GM12873 (cell line): ENCODE measurements around the gene OR52B6.

Experiments
- CTCF ChIP-seq: IDR thresholded peaks from 2 replicates; pipeline ENCODE4 v1.5.1; 2012; ENCODE audit warnings: low read depth, mild to moderate bottlenecking, moderate library complexity, low read length, control low read depth; ENCODE audit not compliant: insufficient read depth; ENCODE audit errors: missing control alignments

Gene OR52B6

GRCh38 chr11:5548440-5548839, 32.2 kb upstream of the OR52B6 start, which contains the start of gene OR52H1:
Gene OR52H1, minus strand, starts transcription at chr11:5548540. Its CDS starts 3,035 bp downstream, at chr11:5545505.
- TF ChIP-seq CTCF = no peak

DNA sequence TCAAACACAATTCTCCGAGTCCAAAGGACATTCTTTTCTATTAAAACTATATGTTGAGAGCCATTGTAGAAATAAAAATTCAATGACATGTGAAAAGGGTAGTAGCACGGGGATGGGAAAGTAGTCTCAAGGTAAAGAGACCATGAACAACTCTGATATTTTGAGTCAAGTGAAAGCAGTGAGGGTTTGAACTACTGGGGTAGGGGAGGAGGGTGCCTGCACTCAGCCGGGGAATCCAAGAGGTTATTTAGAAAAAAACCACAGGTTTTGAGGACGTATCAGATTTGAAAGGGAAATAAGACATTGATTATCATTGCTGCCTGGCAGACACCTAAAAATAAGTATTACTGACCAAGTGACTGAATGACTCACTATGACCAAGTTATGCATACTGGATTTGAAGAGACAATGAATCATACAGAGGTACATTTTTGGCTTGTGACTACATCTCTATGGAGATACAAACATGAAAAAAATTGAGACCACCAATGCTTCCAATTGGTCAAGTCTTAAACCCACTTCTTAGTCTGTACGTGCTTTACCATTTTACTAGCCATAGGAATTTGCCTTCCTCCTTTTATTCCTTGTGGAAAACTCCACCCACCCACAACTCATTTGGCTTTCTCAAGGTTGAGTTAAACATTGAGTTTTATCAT, 30.1 kb upstream of the OR52B6 start:
- no peak for TF ChIP-seq CTCF

- TF ChIP-seq CTCF = no peak
Measured at GRCh38 chr11:5553343-5553742, 27.3 kb upstream of the OR52B6 start.

DNA sequence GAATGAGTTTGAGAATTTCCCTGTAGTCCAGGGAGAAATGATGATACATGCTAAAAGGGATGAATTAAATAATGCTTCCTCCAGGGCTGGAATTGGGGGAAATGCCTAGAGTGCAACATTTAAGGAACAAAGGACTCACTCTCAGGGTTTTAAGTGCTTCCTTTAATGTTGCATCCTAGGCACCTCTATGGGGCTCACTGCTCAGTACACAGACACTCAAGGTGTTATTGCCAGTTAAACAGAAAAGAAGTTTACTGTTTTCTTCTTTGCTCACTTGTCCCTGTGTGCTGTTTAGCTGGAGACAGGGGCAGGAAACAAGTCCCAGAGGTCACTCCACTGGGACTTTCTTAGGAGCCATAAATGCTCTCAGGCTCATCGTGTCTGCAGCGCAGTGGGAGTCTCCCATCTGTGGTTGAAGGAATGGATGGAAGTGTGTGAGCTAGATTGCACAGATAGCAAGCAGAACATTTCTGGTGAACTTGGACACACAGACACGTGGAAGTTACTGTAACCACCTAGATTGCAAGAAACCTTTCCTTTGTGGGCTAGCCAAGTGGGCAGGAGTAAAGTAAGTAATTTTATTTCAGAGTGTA, 24.0 kb upstream of the OR52B6 start:
- TF ChIP-seq CTCF = no peak

- no peak for TF ChIP-seq CTCF
Measured at GRCh38 chr11:5557751-5558150, 22.9 kb upstream of the OR52B6 start.

DNA sequence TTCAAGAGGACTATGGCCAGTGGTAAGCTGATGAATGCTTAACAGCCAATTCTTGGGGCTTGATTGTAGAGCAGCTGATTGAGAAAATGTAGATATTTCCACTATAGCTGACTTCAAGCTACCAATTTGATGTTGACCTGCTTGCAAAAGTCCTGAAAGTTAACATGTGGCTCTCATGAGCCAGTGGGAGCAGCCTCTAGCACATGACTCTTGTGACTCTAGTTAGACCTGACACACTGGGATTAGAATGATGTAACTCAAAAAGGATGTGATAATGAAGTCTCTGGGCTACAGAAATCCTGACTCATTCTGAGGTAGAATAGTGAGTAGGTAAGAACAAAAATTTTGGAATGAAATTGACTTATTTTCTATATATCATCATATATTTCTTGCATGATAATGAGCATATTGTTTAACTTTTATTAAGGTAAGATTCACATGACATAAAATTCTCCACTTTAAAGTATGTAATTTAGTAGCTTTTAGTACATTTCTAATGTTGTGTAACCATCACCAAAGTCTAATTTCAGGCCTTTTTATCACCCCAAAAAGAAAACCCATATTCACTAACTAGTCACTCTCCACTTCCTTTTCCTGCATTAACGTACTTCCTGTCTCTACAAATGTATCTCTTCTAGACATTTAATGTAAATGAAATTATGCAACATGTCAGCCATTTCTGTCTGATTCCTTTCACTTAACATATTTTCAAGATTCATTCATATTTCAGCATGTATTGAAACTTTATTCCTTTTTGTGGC, 16.2 kb upstream of the OR52B6 start:
- TF ChIP-seq CTCF = no peak

DNA sequence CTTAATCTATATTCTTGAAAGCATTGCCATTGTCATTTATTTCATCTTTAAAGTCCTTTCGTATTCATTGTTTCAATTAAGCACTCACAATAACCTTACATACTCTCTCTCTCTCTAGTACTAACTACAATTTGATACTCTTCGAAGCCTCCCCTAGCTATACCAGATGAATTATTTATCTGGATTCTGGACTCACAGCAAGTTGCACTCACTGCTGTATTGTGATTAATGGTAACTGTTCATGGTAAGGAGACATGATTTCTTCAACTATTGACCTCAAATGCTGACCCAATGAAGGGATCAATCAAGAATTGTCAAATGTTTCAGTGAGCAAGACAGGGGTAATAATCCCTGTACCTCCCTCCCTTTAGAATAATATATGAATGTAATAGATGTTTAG, 6.0 kb upstream of the OR52B6 start:
- no peak for TF ChIP-seq CTCF
